Retina (tissue), 1 donor: ENCODE data around the gene FGD6.
A peak's percentile ranks its signal among the peaks of the same experiment; 100 is the strongest.
"Not testable (repeated sequence)": the region's sequence is repeated elsewhere in the genome, so short reads cannot be mapped to it uniquely, and the experiment has no call there.

Source experiments
- DNase-seq: peaks from one replicate; pipeline ENCODE4 v3.0.0-alpha.2; 2016

FGD6 gene

GRCh38 chr12:95173392-95174251, 43.6 kb downstream of the FGD6 start:
- DNase-seq = peak; percentile 8

GRCh38 chr12:95169368-95169767, 47.9 kb downstream of the FGD6 start:
- no peak for DNase-seq

DNA sequence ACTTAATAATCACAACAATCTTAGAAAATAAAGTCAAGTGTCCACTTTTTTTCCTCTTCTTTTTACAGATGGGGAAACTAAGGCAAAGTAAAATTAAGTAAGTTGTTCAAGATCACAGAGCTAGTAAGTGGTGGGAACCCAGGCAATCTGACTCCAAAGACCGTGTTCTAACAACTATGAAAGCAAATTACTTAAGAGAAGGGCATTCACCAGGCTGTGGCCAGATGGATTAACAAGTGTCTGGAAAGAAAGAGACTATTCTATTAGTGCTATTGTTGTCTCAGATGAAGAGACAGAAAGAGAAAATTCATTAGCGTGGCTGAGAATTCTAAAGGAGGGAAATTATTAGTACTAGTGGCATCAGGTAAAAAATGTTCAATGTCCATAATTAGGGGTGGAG, 48.5 kb downstream of the FGD6 start:
- no peak for DNase-seq

GRCh38 chr12:95164656-95165055, 52.6 kb downstream of the FGD6 start:
- no peak for DNase-seq

GRCh38 chr12:95158919-95159318, 58.3 kb downstream of the FGD6 start:
- no peak for DNase-seq

DNA sequence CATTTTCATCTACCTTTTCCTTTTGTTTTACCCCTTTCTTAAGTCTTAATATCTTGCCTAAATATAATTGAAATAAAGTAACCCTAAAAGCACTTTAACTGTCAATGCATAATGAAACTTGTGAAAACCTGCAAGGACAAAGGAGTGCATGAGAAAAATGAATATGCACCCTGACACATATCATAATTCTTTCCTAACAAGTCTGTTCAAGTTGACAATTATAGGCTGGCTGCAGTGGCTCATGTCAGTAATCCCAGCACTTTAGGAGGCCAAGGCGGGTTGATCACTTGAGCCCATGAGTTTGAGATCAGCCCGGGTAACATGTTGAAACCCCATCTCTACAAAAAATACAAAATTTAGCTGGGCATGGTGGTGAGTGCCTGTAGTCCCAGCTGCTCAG, 65.4 kb downstream of the FGD6 start:
- DNase-seq = no peak

- DNase-seq = no peak
These were observed 65.9 kb downstream of the FGD6 start for GRCh38 chr12:95151406-95151805.

DNA sequence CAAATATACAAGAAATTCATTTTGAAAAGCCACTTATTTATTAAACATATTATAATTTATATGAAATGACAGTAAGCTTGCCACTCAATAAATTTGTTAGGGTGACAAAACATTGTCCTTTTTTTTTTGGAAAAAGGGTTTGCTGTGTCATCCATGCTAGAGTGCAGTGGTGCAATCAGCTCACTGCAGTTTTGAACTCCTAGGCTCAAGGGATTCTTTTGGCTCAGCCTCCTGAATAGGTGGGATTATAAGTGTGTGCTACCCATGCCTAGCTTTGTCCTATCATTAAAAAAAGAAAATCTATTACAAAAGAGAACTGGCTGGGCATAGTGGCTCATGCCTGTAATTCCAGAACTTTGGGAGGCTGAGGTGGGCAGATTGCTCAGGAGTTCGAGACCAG, 66.8 kb downstream of the FGD6 start:
- DNase-seq = no peak

DNA sequence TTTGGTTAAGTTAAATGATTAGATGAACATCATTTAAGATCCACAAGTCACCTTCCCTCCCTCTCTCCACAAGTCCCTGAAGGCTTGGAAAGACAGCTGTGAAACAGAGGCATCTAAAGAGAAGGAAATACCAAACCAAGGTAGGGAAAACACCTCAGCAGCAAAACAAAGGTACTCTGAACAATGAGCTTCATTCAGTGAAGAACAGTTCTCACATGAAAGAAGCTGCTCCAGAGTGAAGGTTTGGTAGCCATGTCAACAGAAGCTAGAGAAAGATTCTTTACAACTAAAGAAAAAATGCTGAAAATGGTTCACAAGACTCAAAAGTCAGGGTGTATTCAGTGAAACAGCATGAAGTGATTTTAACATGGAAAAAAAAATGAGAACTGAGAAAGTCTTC, 69.4 kb downstream of the FGD6 start:
- DNase-seq = no peak

DNA sequence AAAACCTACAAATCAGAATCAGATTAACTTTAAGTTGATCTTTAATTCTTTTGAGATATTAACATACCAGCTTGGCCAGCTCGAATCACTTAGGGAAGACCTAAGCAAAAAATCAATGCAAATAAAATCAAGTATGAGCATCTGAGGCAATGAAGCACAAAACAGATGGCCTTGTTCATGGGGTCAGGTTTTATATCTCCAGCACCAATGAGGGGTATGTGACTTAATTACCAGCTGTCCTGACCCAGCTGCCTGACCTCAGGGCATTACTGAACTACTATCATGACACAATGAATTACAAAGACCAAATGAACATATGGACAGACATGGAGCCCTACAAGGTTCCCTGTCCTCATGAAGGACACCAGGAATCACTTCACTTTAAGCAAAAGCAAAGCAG, 70.5 kb downstream of the FGD6 start:
- peak; percentile 56 for DNase-seq

- no peak for DNase-seq
These were observed 73.6 kb downstream of the FGD6 start for GRCh38 chr12:95143621-95144205.

DNA sequence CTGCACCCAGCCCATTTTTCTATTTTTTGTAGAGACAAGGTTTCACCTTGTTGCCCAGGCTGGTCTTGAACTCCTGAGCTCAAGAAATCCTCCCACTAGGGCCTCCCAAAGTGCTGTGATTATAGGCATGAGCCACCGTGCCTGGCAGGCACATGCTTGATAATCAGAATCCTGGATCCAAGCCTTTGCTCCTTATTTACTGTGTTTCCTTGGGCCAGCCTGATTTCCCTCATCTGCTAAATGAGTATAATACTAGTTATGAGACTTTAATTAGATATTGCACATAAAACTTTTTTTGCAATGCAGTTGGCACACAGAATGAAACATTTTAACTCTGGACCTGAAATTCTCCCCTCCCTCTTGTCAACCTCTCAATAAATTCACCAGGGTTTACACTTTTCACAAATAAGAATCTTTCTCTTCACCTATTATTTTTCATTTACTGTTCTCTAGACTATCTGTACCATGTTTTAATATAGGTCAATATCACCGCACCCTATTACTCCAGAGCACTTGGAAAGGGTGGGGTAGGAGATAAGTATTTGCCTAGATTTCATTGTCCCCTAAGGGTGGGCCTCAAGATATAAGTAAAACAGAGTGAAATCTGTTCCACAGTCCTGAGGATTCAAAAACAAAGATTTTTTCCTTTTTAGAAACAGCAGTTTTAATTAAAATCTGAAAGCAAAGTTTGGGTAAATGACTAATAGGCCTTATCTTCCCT, 74.7 kb downstream of the FGD6 start:
- DNase-seq = no peak

- no peak for DNase-seq
These were observed 76.0 kb downstream of the FGD6 start for GRCh38 chr12:95141310-95141709.

- not testable (repeated sequence) for DNase-seq
These were observed 79.2 kb downstream of the FGD6 start for GRCh38 chr12:95138031-95138430.

GRCh38 chr12:95136598-95136997, 80.7 kb downstream of the FGD6 start:
- no peak for DNase-seq

DNA sequence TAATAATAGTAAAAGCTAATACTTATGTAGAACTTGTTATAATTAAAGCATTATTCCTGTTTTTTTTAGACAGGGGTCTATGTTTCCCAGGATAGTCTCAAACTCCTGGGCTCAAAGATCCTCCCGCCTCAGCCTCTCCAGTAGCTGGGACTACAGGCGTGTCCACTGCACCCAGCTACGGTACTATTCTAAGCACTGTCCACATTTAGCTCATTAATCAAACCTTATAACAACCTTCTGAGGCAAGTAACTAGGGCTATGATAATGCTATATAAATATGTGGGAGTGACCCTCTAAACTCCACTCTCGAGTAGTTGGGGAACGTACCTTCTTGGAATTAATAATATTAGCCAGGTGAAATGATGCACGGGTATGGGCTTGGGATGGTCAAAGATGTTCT, 83.2 kb downstream of the FGD6 start:
- no peak for DNase-seq

GRCh38 chr12:95131589-95132340, 85.5 kb downstream of the FGD6 start:
- no peak for DNase-seq

- no peak for DNase-seq
These were observed 87.2 kb downstream of the FGD6 start for GRCh38 chr12:95130096-95130495.

DNA sequence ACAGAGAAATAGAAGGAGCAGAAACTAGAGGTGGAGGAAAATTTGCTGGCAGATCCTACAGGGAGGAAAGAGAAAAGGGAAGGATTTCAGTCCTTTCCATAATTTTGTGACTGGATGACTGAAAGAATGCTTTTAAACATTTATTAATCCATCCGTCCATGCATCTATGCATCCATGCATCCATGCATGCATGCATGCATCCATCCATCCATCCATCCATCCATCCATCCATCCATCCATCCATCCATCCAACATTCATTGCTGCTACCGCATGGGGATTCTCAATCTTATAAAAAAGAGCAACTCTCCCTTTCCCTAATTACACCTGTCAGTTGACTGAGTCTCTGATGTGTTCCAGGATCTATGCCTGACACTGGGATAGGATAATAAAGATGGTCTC, 88.2 kb downstream of the FGD6 start:
- DNase-seq = no peak

GRCh38 chr12:95126736-95127135, 90.5 kb downstream of the FGD6 start:
- DNase-seq = no peak

GRCh38 chr12:95126076-95126475, 91.2 kb downstream of the FGD6 start:
- DNase-seq = no peak

- DNase-seq = no peak
These were observed 93.2 kb downstream of the FGD6 start for GRCh38 chr12:95124106-95124505.

GRCh38 chr12:95118788-95119179, 98.5 kb downstream of the FGD6 start:
- no peak for DNase-seq
